Activated CD8-positive, alpha-beta T cell treated with anti-CD3 and anti-CD28 coated beads for 36 hours (primary cell): ENCODE measurements around the gene TBXA2R. TPM values are rescaled to one million over a fixed set of nuclear protein-coding genes. Genes with fewer than 3 reads are reported as not detected.
"Not testable (repeated sequence)": the region's sequence is repeated elsewhere in the genome, so short reads cannot be mapped to it uniquely, and the experiment has no call there.

Experiments
- ATAC-seq: fragments of 200-7000 bp; cut with Tn5 transposase; one replicate; pipeline ENCODE4 v1.10.0; 2021; ENCODE audit warnings: mild to moderate bottlenecking, moderate library complexity
- CTCF ChIA-PET: fragments of 350-600 bp; sonication (Branson Sonifier 250); formaldehyde crosslinking; loops from one replicate; lab custom pipeline; 2021; ENCODE audit warnings: antibody characterized with exemption; lab: Charles Lee
- POLR2A ChIA-PET: fragments of 350-600 bp; sonication (Branson Sonifier 250); formaldehyde crosslinking; loops from one replicate; lab custom pipeline; 2021; ENCODE audit warnings: antibody characterized with exemption; lab: Charles Lee
- DNase-seq: peaks from one replicate; pipeline ENCODE4 v3.0.0-alpha.2; 2020
- H3K27ac Mint-ChIP-seq: one replicate; pipeline ENCODE4 v1.8.0; 2021; ENCODE audit warnings: mild to moderate bottlenecking, mixed read lengths
- H3K27me3 Mint-ChIP-seq: one replicate; pipeline ENCODE4 v1.8.0; 2021; ENCODE audit warnings: mixed read lengths
- H3K36me3 Mint-ChIP-seq: one replicate; pipeline ENCODE4 v1.8.0; 2021; ENCODE audit warnings: low read depth, mixed read lengths
- H3K4me1 Mint-ChIP-seq: one replicate; pipeline ENCODE4 v1.8.0; 2021; ENCODE audit warnings: low read depth, mixed read lengths
- H3K4me3 Mint-ChIP-seq: one replicate; pipeline ENCODE4 v1.8.0; 2021; ENCODE audit warnings: mild to moderate bottlenecking, moderate library complexity, mixed read lengths
- H3K9me3 Mint-ChIP-seq: one replicate; pipeline ENCODE4 v1.8.0; 2021; ENCODE audit warnings: mixed read lengths
- intact Hi-C: fragments of 100-400 bp; cut with micrococcal nuclease; formaldehyde crosslinking; loops from one replicate; pipeline ENCODE4 v1.10.0; 2022
- total RNA-seq, 2 experiments: library from RNA; stranded (reverse); gene quantifications; one replicate each; pipeline ENCODE4 v1.2.3, GENCODE V29; 2021
- TF ChIP-seq, protein P1 (sequence below): fragments of 200-600 bp; IDR thresholded peaks from one replicate; pipeline ENCODE4 v1.8.0; 2022; ENCODE audit warnings: antibody characterized with exemption, mild to moderate bottlenecking

TBXA2R gene
- total RNA-seq, 2 experiments from 2014 or later, result 2.7 to 3.0 TPM

DNA sequence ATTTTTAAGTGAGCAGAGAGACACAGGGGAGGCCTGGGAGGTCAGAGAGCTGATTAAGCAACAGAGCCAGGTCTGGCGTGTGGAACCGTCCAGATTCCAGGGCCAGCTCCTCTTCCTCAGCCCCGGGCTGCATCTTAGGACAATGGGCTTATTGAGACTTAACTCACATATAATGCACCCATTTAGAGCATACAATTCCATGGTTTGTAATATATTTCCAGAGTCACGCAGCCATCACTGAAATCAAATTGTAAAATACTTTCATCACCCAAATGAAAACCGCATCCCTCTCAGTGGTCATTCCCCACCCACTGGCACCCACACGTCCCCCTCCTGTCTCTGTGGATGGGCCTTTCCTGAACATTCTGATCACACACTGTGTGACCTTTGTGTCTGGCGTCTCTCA, 36.1 kb downstream of the TBXA2R start:
- Mint-ChIP-seq H3K4me1 (peaks cover 11% of the 10 kb centered on the region), H3K4me3 (no peak overlapping the region), H3K36me3 (peaks cover 12% of the 10 kb centered on the region), H3K27me3 (no peaks in the 10 kb centered on the region), H3K27ac (no peak overlapping the region), H3K9me3 (no peaks in the 10 kb centered on the region)
- DNase-seq (no peak), ATAC-seq (no peak)
- POLR2A ChIA-PET, result no interaction called here
- TF ChIP-seq, protein P1, sequence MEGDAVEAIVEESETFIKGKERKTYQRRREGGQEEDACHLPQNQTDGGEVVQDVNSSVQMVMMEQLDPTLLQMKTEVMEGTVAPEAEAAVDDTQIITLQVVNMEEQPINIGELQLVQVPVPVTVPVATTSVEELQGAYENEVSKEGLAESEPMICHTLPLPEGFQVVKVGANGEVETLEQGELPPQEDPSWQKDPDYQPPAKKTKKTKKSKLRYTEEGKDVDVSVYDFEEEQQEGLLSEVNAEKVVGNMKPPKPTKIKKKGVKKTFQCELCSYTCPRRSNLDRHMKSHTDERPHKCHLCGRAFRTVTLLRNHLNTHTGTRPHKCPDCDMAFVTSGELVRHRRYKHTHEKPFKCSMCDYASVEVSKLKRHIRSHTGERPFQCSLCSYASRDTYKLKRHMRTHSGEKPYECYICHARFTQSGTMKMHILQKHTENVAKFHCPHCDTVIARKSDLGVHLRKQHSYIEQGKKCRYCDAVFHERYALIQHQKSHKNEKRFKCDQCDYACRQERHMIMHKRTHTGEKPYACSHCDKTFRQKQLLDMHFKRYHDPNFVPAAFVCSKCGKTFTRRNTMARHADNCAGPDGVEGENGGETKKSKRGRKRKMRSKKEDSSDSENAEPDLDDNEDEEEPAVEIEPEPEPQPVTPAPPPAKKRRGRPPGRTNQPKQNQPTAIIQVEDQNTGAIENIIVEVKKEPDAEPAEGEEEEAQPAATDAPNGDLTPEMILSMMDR, result no peak
- CTCF ChIA-PET, result no interaction called here
- intact Hi-C loops, result no loop called here

DNA sequence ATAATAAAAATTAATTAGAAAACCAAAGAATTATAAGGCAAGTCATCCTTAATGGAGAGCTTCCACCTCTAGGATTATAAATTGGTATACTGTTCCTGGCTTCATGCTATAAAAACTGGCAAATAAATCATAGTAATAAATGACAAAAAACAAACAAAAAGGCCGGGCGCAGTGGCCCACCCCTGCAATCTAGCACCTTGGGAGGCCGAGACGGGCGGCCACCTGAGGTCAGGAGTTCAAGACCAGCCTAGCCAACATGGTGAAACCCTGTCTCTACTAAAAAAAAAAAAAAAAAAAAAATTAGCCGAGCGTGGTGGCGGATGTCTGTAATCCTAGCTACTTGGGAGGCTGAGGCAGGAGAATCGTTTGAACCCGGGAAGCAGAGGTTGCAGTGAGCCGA, 36.6 kb downstream of the TBXA2R start:
- H3K27ac Mint-ChIP-seq, intact Hi-C loops, H3K36me3 Mint-ChIP-seq, ATAC-seq, POLR2A ChIA-PET, H3K4me3 Mint-ChIP-seq, H3K27me3 Mint-ChIP-seq, H3K9me3 Mint-ChIP-seq, DNase-seq: not testable (repeated sequence)
- CTCF ChIA-PET, result interaction anchor here (1.5 kb wide), 1 partner anchor 16 kb away, joined by 5 read pairs; the partner anchor contains the start of gene GIPC3
- H3K4me1 Mint-ChIP-seq, result peaks cover 11% of the 10 kb centered on the region

DNA sequence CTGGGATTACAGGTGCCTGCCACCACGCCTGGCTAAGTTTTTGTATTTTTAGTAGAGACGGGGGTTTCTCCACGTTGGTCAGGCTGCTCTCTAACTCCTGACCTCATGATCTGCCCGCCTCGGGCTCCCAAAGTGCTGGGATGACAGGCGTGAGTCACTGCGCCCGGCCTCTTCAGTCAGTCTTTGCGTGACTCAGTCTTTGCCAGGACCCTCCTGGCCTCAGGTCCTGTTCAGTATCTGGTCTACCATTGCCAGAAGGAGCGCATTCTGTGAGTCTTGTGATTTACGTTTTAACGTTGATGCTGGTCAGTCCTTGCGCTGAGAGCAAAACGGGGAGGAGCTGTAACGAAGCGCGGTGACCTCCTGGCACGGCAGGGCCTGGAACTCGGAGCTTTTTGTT, 41.5 kb downstream of the TBXA2R start:
- no peak for ATAC-seq
- CTCF ChIA-PET, result interaction anchor here (3.9 kb wide), 1 partner anchor 19 kb away, joined by 13 read pairs; no protein-coding TSS in a partner anchor
- intact Hi-C loops, result no loop called here

DNA sequence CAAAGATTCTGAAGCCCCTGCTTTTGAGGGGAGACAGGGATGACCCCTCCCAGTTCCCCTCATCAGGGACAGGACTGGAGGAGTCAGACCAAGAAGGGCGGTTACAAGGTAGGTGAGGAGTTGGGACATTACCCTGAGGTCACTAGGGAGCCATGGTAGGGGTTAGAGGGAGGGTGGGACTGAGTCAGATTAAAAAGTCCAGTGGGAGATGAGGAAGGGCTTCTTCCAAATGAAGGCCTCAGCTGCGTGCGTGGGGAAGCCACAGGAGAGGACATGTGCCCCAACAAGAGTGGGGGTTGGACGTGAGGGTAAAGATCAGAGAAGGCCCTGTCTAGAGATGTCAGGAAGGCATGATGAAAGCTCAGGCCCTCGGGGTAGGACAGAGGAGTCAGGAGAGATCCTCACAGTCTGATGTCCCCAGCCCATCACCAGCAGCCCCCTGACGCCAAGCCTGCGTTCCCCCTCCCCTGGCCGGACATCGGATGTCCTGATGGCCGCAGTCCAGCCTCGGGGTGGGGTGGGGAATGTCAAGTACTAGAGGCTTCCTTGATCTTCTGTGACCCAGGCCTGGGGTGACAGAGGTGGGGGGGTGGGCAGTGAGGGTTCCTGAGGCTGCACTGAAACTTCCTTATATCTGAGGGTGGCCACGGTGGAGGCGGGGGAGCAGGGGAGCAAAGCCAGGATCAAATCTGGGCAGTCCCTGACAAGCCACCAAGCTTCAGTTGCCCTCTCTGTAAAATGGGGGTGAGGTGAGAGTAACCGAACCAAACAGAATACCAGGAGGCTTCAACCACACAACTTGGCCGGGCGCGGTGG, 42.8 kb downstream of the TBXA2R start:
- Mint-ChIP-seq H3K4me1 (no peaks in the 10 kb centered on the region), H3K36me3 (no peaks in the 10 kb centered on the region), H3K9me3 (no peaks in the 10 kb centered on the region), H3K27me3 (no peaks in the 10 kb centered on the region), H3K27ac (no peak overlapping the region), H3K4me3 (no peak overlapping the region)
- POLR2A ChIA-PET, result no interaction called here
- TF ChIP-seq, protein P1, result no peak
- CTCF ChIA-PET, result interaction anchor here (0.6 kb wide), 1 partner anchor 1822 kb away, joined by 3 read pairs; no protein-coding TSS in a partner anchor
- no peak for DNase-seq
- intact Hi-C loops, result no loop called here
- no peak for ATAC-seq

More for the DNA sequence above, 41.5 kb downstream of the TBXA2R start:
- no peak overlapping the region for H3K4me3 Mint-ChIP-seq
- no peaks in the 10 kb centered on the region for H3K4me1 Mint-ChIP-seq
- no peaks in the 10 kb centered on the region for H3K36me3 Mint-ChIP-seq
- POLR2A ChIA-PET, result interaction anchor here (0.6 kb wide), 2 partner anchors 10 to 1568 kb away, joined by 3 to 4 read pairs; no protein-coding TSS in a partner anchor
- H3K27ac Mint-ChIP-seq, result no peak overlapping the region
- H3K27me3 Mint-ChIP-seq, result no peaks in the 10 kb centered on the region
- DNase-seq, result no peak
- TF ChIP-seq, protein P1, result no peak
- H3K9me3 Mint-ChIP-seq, result no peaks in the 10 kb centered on the region

DNA sequence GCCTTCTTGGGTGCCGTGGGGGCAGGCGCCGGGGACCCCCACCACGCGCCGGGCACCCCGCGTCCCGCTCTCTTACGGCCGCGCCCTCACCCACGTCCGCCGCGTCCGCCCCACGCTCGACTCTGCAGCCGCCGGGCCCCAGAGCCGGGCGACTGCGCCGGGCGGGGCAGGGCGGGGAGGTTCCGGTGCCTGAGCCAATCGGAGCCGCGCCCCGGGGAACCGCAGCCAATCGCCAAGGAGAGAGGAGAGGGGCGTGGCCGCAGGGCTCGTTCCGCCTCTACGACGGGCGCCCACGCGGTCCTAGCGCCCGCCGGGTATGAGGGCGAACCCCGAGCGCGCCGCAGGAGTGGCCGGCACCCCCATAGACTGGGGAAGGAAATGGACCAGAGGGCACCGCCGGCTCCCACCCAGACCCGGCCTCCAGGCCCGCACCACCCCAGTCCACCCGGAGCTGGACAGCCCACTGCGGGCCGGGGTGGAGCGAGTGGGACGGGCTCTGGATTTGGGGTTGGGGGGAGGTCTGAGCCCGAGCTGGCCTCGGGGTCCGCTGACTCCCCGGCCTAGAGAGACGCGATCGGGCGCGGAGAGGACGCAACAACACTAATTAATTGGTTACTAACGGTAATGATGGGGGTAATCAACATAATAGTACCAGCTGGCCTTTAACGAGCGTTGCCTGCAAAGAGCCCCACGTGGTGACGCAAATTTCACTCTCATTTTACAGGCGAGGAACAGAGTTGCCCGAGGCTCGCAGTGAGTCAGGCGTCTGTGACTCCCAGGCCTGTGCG, 49.0 kb downstream of the TBXA2R start, which contains the start of gene MFSD12:
Gene MFSD12 (minus strand): TSS at position 126 of the 788 bp plus-strand sequence. CDS start 183 bp downstream, outside the sequence.
- ATAC-seq (peak; percentile 91), DNase-seq (peak; percentile 96)
- ChIA-PET POLR2A (interaction anchor here (0.8 to 2.3 kb wide), 10 partner anchors 9 to 140 kb away, joined by 3 to 8 read pairs (median 3); no protein-coding TSS in a partner anchor), CTCF (interaction anchor here (1.1 to 5.6 kb wide), 3 partner anchors 10 to 18 kb away, joined by 3 to 56 read pairs (median 5); no protein-coding TSS in a partner anchor)
- Mint-ChIP-seq H3K27ac (peak within 1 kb of the TSS; percentile 87), H3K4me1 (peaks cover 26% of the 10 kb centered on the region), H3K27me3 (no peaks in the 10 kb centered on the region), H3K9me3 (no peaks in the 10 kb centered on the region), H3K36me3 (peaks cover 12% of the 10 kb centered on the region), H3K4me3 (peak within 1 kb of the TSS; percentile 92)
- intact Hi-C loops, result no loop called here
- TF ChIP-seq, protein P1, result no peak
